Activated CD4-positive, alpha-beta T cell treated with anti-CD3 and anti-CD28 coated beads, Interleukin-10, Interleukin-2, amounts not matched to agents 100 ng/mL and 50 ng/mL, durations not matched to agents 16 hours and 8 hours (primary cell): ENCODE results near the gene DGKG.
A peak's percentile ranks its signal among the peaks of the same experiment; 100 is the strongest.

Source experiments
- DNase-seq: peaks from one replicate; pipeline ENCODE4 v3.0.0-alpha.2; 2020

DGKG gene

GRCh38 chr3:186268616-186269448, 93.2 kb downstream of the DGKG start:
- no peak for DNase-seq

DNA sequence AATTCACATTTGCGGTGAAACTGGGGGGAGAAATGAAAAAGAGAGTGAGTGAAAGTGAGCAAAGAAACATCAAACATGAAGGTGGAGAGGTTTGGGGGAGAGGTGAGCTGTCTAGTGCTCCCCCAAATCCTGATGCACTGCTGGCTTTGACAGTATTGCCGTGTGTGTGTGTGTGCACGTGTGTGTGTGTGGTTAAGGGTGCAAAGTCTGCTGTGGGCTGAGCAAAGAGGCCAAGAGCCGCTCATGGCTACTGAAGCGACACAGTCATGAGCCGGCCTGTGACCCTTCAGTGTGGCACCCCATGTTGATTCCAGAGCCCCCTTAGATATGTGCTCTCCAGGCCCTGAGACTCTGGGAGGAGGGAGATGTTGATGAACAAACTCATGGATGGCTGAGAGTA, 94.3 kb downstream of the DGKG start:
- no peak for DNase-seq

DNA sequence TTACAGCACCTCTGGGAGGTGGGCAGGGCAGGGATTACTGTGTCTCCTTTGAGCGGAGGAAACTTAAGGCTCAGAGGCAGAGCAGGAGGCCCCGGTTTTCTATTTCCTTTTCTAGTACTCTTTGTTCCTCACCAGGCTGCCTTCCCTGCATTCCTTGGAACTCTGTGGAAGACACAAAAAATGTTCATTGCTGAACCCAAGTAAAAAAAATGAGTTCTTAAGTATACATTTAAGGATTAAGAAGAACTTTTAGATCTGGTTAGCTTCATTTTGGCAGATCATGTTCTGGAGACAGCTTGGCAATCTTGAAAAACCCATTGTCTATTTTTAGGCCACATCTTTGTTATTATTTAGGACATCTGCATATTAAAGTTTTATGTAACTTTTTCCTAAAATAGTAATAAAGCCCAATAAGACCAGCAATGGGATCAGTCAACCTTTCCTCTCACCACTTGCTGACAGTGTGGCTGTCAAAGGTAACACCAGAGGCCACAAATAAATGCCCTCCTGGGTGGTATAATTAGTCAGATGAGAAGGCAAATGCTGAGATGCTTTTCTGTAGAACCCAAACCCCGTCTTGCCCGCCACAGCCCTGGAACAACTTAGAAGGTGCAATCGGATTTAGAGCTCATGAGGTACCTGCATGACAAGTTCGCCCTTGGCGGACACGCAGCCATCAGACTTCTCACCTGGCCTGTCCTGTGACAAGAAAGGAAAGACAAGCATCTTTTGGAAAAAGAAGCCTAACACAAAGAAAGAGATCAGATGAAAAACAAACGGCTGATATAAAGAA, 97.2 kb downstream of the DGKG start:
- no peak for DNase-seq

DNA sequence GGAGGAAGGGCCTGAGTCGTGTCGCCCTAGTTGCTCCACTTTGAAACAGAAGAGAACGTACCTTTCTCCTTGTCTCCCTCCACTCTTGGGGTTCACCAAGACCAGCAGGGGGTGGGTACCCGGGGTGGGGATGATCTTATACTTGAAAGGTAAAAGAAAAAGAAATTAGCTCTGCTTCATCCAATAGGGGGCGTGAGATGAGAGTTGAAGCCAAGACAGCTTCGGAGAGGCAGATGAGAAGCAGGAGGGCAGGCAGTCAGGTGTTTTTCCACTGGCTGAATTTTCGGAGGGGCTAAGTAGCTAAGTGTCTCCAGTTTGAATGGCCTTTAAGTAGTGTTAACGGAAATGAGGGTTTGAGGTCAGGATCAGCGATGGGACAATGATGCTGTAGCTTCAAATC, 100.4 kb downstream of the DGKG start:
- peak; percentile 34 for DNase-seq

GRCh38 chr3:186260726-186261125, 101.3 kb downstream of the DGKG start:
- DNase-seq = no peak

DNA sequence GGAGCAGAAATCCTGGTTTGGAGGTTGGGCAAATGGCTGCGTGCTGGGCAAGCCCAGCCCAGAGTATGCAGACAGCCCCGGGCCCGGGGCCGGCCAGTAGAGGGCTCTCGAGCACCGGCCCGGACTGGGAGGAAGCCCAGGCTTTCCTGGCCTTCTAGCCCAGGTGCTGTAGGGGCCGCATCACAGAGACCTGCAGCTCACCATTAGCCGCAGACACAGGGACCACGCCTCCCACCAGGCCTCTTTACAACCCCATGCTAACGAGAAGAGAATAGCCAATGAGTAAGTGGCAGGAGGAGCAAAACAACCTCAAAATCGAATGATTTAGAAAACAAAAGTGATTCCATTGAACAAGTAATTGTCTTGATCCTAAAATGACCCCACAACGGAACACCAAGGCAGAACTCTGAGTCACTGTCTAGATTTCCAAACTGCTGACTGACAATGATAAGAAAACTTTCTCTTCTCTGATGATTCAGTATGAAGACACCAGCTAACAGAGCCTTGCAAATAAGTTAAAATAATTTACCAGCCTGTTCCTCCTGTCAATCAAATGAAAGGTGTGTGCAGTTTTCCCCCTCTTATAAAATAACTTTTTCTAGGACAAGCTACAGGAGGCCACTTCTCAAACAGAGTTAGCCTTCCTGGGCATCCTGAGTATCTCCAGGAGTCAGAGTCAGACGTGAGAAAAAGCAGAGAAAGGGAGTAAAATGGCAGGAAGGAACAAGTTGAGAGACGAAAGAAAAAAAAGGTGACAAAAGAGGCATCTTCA, 102.2 kb downstream of the DGKG start:
- peak; percentile 83 for DNase-seq

- DNase-seq = no peak
Measured at GRCh38 chr3:186258968-186259367, 103.1 kb downstream of the DGKG start.

- no peak for DNase-seq
Measured at GRCh38 chr3:186257866-186258265, 104.2 kb downstream of the DGKG start.

- peak; percentile 20 for DNase-seq
Measured at GRCh38 chr3:186255703-186256331, 106.2 kb downstream of the DGKG start.

DNA sequence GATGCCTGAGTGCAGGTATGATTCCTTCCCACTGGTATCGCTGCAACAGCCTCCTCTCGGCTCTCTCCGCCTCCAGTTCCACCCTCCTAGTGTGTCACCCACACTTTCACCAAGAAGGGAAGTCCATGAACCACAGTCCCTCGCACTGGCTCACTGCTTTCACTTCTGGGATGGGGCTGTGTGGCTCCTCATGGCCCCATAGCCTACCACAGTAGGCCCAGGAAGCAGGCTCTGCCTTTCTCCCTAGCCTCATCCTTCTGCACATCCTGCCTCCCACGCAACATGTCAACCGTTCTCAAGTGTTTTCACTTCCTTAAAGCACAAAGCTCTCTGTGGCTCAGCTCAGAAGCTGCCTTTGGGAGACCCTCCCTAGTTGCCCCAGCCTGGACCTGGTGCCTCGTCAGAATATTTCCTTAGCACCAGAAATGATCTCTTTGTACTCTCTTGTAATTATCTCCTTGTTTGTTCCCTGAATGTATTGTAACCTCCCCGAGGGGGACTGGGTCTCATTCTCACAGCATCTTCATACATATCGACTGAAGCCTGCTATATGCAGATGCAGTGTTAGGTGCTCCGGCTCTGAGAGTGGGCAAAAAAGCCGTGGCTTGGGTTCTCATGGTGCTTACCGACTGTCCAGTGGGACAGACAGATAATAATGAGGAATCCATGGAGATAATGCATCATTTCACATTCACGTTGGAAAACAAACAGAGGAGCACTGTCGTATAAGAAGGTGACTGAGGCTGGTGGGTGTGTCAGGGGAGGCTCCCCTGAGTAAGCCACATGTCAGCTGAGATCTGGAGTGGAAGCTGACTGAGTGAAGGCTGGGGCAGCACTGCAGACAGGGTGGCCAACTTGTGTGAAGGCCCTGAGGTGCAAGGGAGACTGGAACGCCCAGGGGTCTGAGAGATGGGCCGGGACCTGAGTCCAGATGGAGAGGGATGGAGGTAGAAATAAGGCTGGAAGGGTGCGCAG, 107.1 kb downstream of the DGKG start:
- DNase-seq = peak; percentile 66

GRCh38 chr3:186251948-186252619, 110.0 kb downstream of the DGKG start:
- DNase-seq = no peak

DNA sequence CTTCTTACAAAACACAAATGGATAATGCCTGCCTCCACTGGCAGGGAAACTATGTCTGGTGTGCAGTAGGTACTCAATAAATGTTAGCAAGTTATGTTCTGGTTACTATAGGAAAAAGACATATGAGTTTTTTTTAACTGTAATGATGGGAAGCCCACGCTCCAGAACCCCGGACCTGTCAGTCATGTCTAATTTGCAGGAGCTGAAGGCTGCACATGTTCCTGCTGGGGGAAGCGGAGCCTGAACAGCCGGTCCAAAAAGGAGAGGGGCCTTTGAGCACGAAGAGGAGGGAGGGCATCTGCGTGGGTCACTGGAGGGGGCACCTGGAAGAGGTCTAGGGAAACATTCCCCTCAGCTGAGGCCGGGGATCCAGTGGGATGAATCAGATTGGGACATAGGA, 113.2 kb downstream of the DGKG start:
- no peak for DNase-seq

GRCh38 chr3:186247821-186248814, 113.9 kb downstream of the DGKG start:
- DNase-seq = no peak

- DNase-seq = no peak
Measured at GRCh38 chr3:186246941-186247340, 115.1 kb downstream of the DGKG start.

- no peak for DNase-seq
Measured at GRCh38 chr3:186244016-186244415, 118.0 kb downstream of the DGKG start.

- DNase-seq = peak; percentile 91
Measured at GRCh38 chr3:186241910-186242821, 119.9 kb downstream of the DGKG start.

- DNase-seq = peak; percentile 15
Measured at GRCh38 chr3:186239321-186239720, 122.7 kb downstream of the DGKG start.

DNA sequence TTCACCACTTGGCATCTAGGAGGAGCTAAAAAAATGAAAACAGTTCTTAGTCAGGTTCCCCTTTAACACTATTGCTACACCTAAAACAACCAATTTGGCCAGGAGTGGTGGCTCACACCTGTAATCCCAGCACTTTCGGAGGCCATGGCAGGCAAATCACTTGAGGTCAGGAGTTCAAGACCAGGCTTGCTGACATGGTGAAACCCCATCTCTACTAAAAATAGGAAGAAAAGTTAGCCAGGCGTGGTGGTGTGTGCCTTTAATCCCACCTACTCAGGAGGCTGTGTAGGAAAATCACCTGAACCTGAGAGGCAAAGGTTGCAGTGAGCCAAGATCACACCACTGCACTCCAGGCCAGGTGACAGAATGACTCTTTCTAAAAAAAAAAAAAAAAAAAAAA, 124.1 kb downstream of the DGKG start:
- DNase-seq = no peak
